Thyroid gland (tissue), 4 donors: Measurements from ENCODE around the gene GCN1. TPM values are rescaled to one million over a fixed set of nuclear protein-coding genes. Genes with fewer than 3 reads are reported as not detected.

ENCODE experiments used
- DNase-seq, 2 donors: peaks; one replicate each; pipeline ENCODE4 v3.0.0-alpha.2; 2019
- H3K27ac ChIP-seq, 3 donors: fragments of 200-600 bp; sonication (generic); 1 replicate in 2 of 3; 2 replicates in 1 of 3; pipeline ENCODE4 v1.5.1; 2016 to 2019; ENCODE audit warnings: mild to moderate bottlenecking in 1 of 3, moderate library complexity in 1 of 3
- H3K27me3 ChIP-seq: fragments of 200-600 bp; sonication (generic); one replicate; pipeline ENCODE4 v1.5.1; 2019
- H3K36me3 ChIP-seq, 2 donors: fragments of 200-600 bp; sonication (generic); one replicate each; pipeline ENCODE4 v1.5.1; 2016 to 2019
- H3K4me1 ChIP-seq, 2 donors: fragments of 200-600 bp; sonication (generic); one replicate each; pipeline ENCODE4 v1.5.1; 2017 to 2019
- H3K4me3 ChIP-seq, 3 donors: fragments of 200-600 bp; sonication (generic); replicated peaks in 1 of 3; 1 replicate in 2 of 3; 2 replicates in 1 of 3; pipeline ENCODE4 v1.5.1; 2016; ENCODE audit warnings: mild to moderate bottlenecking in 1 of 3
- H3K9me3 ChIP-seq: fragments of 200-600 bp; sonication (generic); one replicate; pipeline ENCODE4 v1.5.1; 2017
- POLR2A ChIP-seq, 2 donors: fragments of 450-650 bp; IDR thresholded peaks; one replicate each; pipeline ENCODE4 v1.6.1; 2017; ENCODE audit warnings: antibody characterized with exemption in 2 of 2, mild to moderate bottlenecking in 2 of 2, moderate library complexity in 1 of 2
- WGBS, 2 donors: methylation state at CpG; one replicate each; pipeline ENCODE4 v1.1.5; 2017; 5-methylcytosine and 5-hydroxymethylcytosine counted together
- intact Hi-C: fragments of 100-400 bp; cut with DNase I; formaldehyde crosslinking; loops from one replicate; pipeline ENCODE4 v1.15.1; 2023
- total RNA-seq, 4 donors: library from RNA; depleted of rRNA; stranded (reverse); fragments of >200 nt; gene quantifications; one replicate each; pipeline ENCODE4 v1.2.3, GENCODE V29; 2016
- TF ChIP-seq, protein P1 (sequence below), 6 experiments: fragments of 200-600 bp in 3 of 6; fragments of 450-650 bp in 3 of 6; sonication (generic) in 3 of 6; IDR thresholded peaks; one replicate each; pipeline ENCODE4 v1.5.1; 2016 to 2019; ENCODE audit warnings: antibody characterized with exemption in 6 of 6, mild to moderate bottlenecking in 2 of 6, inconsistent platforms in 1 of 6, moderate library complexity in 1 of 6

Gene GCN1
- total RNA-seq, 4 donors from 2014 or later = 44.6 to 111 (median 73.6) TPM

DNA sequence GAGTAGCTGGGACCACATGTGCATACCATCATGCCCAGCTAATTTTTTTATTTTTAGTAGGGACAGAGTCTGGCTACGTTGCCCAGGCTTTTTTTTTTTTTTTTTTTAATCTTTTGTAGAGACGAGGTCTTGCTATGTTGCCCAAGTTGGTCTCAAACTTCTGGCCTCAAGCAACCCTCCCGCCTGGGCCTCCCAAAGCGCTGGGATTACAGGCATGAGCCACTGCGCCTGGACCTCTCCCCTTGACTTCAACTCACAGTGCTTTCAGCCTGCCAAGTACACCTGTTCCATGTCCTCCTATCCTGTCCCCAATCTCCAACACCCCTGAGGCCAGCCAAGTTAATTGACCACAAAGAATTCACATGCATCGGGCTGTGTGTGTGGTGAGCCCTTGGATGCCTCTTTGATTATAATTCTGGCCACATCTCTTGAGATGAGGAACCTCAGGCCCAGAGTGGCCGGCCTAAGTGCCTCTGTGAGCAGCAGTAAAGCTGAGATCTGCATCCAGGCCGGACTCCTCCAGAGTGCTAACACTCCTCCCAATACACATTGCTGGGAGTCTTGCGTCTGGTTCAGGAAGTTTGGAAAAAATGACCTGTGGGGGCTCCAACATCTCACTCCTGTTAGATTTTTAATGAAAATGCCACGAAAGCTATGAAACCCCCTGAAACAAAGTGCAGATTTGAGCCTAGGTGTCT, 84.8 kb downstream of the GCN1 start:
- Histone ChIP-seq H3K27me3 (no peaks in the 10 kb centered on the region), H3K36me3 (no peaks in the 10 kb centered on the region), H3K27ac (no peak overlapping the region), H3K9me3 (no peaks in the 10 kb centered on the region), H3K4me1 (no peaks in the 10 kb centered on the region), H3K4me3 (no peak overlapping the region)
- TF ChIP-seq, protein P1, sequence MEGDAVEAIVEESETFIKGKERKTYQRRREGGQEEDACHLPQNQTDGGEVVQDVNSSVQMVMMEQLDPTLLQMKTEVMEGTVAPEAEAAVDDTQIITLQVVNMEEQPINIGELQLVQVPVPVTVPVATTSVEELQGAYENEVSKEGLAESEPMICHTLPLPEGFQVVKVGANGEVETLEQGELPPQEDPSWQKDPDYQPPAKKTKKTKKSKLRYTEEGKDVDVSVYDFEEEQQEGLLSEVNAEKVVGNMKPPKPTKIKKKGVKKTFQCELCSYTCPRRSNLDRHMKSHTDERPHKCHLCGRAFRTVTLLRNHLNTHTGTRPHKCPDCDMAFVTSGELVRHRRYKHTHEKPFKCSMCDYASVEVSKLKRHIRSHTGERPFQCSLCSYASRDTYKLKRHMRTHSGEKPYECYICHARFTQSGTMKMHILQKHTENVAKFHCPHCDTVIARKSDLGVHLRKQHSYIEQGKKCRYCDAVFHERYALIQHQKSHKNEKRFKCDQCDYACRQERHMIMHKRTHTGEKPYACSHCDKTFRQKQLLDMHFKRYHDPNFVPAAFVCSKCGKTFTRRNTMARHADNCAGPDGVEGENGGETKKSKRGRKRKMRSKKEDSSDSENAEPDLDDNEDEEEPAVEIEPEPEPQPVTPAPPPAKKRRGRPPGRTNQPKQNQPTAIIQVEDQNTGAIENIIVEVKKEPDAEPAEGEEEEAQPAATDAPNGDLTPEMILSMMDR (IDR thresholded peaks at IDR 0.05) = no peak
- no peak for TF ChIP-seq POLR2A (IDR thresholded peaks at IDR 0.05)
- no peak for DNase-seq
- intact Hi-C loops = no loop called here
- 93 to 94% methylated on average over 9 to 10 of the region's 10 CpGs for WGBS, 2 donors

DNA sequence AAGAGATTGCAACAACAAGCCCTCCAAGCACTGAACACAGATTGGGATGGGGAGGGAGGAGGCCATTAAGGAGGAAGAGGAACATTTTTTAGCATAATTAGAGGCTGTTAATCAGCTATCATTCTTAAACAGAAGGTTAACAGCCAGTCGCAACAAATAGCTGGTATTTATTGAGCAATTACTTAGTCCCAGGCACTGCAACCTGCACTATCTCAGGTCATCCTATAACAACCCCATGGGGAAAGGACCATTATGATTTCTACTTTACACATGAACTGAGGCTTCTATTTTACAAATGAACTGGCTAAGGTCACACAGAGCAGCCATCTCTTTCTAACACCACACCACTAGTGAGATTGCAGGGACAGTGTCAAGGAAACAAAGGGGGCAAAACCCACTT, 88.4 kb downstream of the GCN1 start:
- TF ChIP-seq, protein P1 (IDR thresholded peaks at IDR 0.05) = no peak
- TF ChIP-seq POLR2A (IDR thresholded peaks at IDR 0.05) = no peak

DNA sequence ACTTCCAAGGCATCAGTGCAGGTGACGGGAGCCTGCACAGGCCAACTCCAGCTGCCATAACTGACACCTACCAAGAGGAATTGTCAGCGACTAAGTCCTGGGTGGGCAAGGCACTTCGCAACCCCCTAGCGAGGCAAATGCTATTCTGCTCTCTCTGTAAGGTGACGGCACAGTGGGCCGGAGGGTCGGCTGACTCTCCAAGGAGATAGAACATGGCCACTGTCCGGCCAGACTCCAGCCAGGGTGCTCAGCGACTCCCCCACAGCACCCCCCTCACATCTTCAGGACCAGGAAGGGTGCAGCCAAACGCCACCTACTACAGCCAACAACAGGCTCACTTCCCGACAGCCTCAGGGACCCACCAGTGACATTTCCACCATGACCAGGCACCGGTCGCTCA, 91.1 kb downstream of the GCN1 start:
- Histone ChIP-seq H3K27me3 (no peaks in the 10 kb centered on the region), H3K9me3 (no peaks in the 10 kb centered on the region), H3K4me1 (peaks cover 0 to 22% of the 10 kb centered on the region in 2 donors), H3K27ac (no peak overlapping the region), H3K4me3 (no peak overlapping the region), H3K36me3 (peaks cover 18 to 24% of the 10 kb centered on the region in 2 donors)
- no peak for TF ChIP-seq POLR2A (IDR thresholded peaks at IDR 0.05)
- TF ChIP-seq, protein P1 (IDR thresholded peaks at IDR 0.05) = no peak
- intact Hi-C loops = no loop called here
- no peak for DNase-seq
- 94% methylated on average over 7 to 13 of the region's 13 CpGs for WGBS, 2 donors

More for the DNA sequence above, 88.4 kb downstream of the GCN1 start:
- Histone ChIP-seq H3K4me1 (peaks cover 0 to 16% of the 10 kb centered on the region in 2 donors), H3K27ac (no peak overlapping the region), H3K27me3 (no peaks in the 10 kb centered on the region), H3K9me3 (no peaks in the 10 kb centered on the region), H3K36me3 (peaks cover 12 to 13% of the 10 kb centered on the region in 2 donors), H3K4me3 (no peak overlapping the region)
- no peak for DNase-seq
- intact Hi-C loops = no loop called here
- 86 to 97% methylated on average over 1 of the region's 1 CpG for WGBS, 2 donors

DNA sequence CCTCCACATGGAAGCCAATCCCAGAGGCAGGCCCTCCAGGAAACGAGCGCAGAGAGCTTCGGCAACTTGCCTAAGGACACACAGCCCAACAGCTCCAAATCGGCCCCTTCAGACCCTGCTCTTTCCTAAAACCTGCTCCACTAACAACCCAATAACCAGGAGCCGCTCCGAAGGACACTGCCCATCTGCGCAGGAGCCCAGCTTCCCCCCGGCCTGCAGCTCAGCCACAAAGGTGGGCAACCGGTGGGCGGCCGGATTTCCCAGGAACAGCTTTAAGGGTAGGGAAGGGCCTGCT, 91.5 kb downstream of the GCN1 start:
- Histone ChIP-seq H3K27me3 (no peaks in the 10 kb centered on the region), H3K36me3 (peaks cover 22 to 28% of the 10 kb centered on the region in 2 donors), H3K27ac (no peak overlapping the region), H3K4me1 (peaks cover 0 to 22% of the 10 kb centered on the region in 2 donors), H3K9me3 (no peaks in the 10 kb centered on the region), H3K4me3 (no peak overlapping the region)
- DNase-seq = no peak
- TF ChIP-seq, protein P1 (IDR thresholded peaks at IDR 0.05) = no peak
- no peak for TF ChIP-seq POLR2A (IDR thresholded peaks at IDR 0.05)
- intact Hi-C loops = no loop called here
- WGBS, 2 donors = 96 to 97% methylated on average over 10 to 11 of the region's 11 CpGs

DNA sequence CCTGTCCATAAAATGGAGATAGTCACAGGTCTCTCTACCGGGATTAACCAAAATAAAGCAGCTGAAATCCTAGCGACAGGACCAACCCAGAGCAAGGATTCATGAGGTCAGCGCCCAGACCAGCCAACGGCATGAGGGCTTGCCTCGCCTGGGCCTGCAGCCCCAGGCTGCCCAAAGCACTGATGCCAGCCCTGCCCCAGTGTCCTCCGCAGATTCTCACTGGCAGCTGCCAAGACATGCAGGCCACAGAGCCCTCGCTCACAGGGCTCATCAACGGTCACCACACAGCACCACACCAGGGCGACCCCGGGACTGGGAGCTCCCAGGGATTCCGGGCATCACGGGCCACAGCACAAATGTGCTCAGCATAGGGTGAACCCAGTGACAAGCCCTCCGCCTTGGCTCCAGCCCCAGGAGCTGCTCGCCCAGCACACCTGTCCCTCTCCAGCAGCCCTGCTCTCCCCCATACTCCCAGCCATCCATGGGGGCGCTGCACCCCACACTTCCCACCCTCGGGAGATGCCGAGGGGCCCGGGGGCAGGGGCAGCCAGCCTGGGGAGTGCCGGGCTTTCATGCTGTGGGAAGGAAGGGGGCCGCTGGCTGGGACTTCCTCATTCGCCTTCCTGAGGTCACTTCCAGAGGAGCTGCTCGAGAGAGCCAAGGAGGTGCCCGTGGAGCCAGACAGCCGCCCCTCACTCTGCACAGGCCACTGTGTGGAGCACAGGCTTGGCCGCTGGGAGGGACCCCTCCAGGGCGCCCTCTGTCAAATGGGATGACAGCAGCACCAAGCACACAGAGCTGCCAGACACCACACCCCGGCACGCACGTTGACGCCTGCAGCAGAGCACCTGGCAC, 92.1 kb downstream of the GCN1 start:
- Histone ChIP-seq H3K9me3 (no peaks in the 10 kb centered on the region), H3K27ac (no peak overlapping the region), H3K27me3 (no peaks in the 10 kb centered on the region), H3K4me3 (no peak overlapping the region), H3K36me3 (peaks cover 24 to 30% of the 10 kb centered on the region in 2 donors), H3K4me1 (peaks cover 0 to 22% of the 10 kb centered on the region in 2 donors)
- 86 to 95% methylated on average over 9 to 20 of the region's 30 CpGs for WGBS, 2 donors
- intact Hi-C loops = no loop called here
- TF ChIP-seq, protein P1 (IDR thresholded peaks at IDR 0.05) = no peak
- DNase-seq = no peak
